Astrocyte (in vitro differentiated cells and primary cell): ENCODE results near the gene HSF2BP. TPM values are rescaled to one million over a fixed set of nuclear protein-coding genes. Genes with fewer than 3 reads are reported as not detected.
A peak's percentile ranks its signal among the peaks of the same experiment; 100 is the strongest.

Source experiments
- DNase-seq: peaks from one replicate; pipeline ENCODE4 v3.0.0-alpha.2; 2010; ENCODE audit warnings: low read depth
- FAIRE-seq: peaks from 2 replicates; lab custom pipeline; 2011; peaks lifted over from hg19 to GRCh38; lab: Jason Lieb, UNC
- H2AFZ ChIP-seq: 2 replicates; pipeline ENCODE4 v1.6.0; 2012; ENCODE audit warnings: low read depth, low read length, inconsistent platforms
- H3K27ac ChIP-seq: 2 replicates; pipeline ENCODE4 v1.5.1; 2011; ENCODE audit warnings: low read depth, low read length, inconsistent platforms
- H3K27me3 ChIP-seq: 2 replicates; pipeline ENCODE4 v1.6.0; 2011; ENCODE audit warnings: low read length, inconsistent platforms; ENCODE audit not compliant: insufficient read depth
- H3K36me3 ChIP-seq: 2 replicates; pipeline ENCODE4 v1.5.1; 2011; ENCODE audit warnings: low read length, inconsistent platforms; ENCODE audit not compliant: insufficient read depth
- H3K4me1 ChIP-seq: 2 replicates; pipeline ENCODE4 v1.5.1; 2011; ENCODE audit warnings: low read length, inconsistent platforms; ENCODE audit not compliant: insufficient read depth
- H3K4me2 ChIP-seq: 2 replicates; pipeline ENCODE4 v1.6.0; 2012; ENCODE audit warnings: low read length, inconsistent platforms
- H3K4me3 ChIP-seq: 2 replicates; pipeline ENCODE4 v1.5.1; 2011; ENCODE audit warnings: low read depth, mild to moderate bottlenecking, low read length, inconsistent platforms; ENCODE audit not compliant: insufficient read depth
- H3K79me2 ChIP-seq: 2 replicates; pipeline ENCODE4 v1.6.0; 2012; ENCODE audit warnings: mild to moderate bottlenecking, low read length, inconsistent platforms; ENCODE audit not compliant: insufficient read depth
- H3K9ac ChIP-seq: 2 replicates; pipeline ENCODE4 v1.6.0; 2012; ENCODE audit warnings: mild to moderate bottlenecking, low read length, inconsistent platforms
- H3K9me3 ChIP-seq: 2 replicates; pipeline ENCODE4 v1.5.1; 2012; ENCODE audit warnings: low read depth, mild to moderate bottlenecking, low read length, inconsistent platforms; ENCODE audit not compliant: insufficient read depth
- H4K20me1 ChIP-seq: 2 replicates; pipeline ENCODE4 v1.6.0; 2012; ENCODE audit warnings: low read length, inconsistent platforms; ENCODE audit not compliant: insufficient read depth
- H3K27ac Mint-ChIP-seq: one replicate; pipeline ENCODE4 v1.8.0; 2021; ENCODE audit warnings: mild to moderate bottlenecking, mixed read lengths; ENCODE audit not compliant: unreplicated experiment
- H3K27me3 Mint-ChIP-seq: one replicate; pipeline ENCODE4 v1.8.0; 2021; ENCODE audit warnings: low read depth, mixed read lengths; ENCODE audit not compliant: unreplicated experiment
- H3K36me3 Mint-ChIP-seq: one replicate; pipeline ENCODE4 v1.8.0; 2021; ENCODE audit warnings: low read depth, mixed read lengths; ENCODE audit not compliant: unreplicated experiment
- H3K4me1 Mint-ChIP-seq: one replicate; pipeline ENCODE4 v1.8.0; 2021; ENCODE audit warnings: low read depth, mixed read lengths; ENCODE audit not compliant: unreplicated experiment
- H3K4me3 Mint-ChIP-seq: one replicate; pipeline ENCODE4 v1.8.0; 2021; ENCODE audit warnings: mild to moderate bottlenecking, moderate library complexity, mixed read lengths; ENCODE audit not compliant: unreplicated experiment
- H3K9me3 Mint-ChIP-seq: one replicate; pipeline ENCODE4 v1.8.0; 2021; ENCODE audit warnings: mild to moderate bottlenecking, mixed read lengths; ENCODE audit not compliant: unreplicated experiment
- EZH2 ChIP-seq: IDR thresholded peaks from 2 replicates; pipeline ENCODE4 v1.6.1; 2012; ENCODE audit warnings: mild to moderate bottlenecking, low read length, inconsistent platforms; ENCODE audit not compliant: insufficient read depth
- total RNA-seq: library from RNA; stranded (reverse); gene quantifications from 2 replicates; pipeline ENCODE4 v1.2.1, GENCODE V29; 2021
- TF ChIP-seq, protein P1 (sequence below): IDR thresholded peaks from 2 replicates; pipeline ENCODE4 v1.5.1; 2011; ENCODE audit warnings: low read depth, mild to moderate bottlenecking, inconsistent platforms, low read length, moderate library complexity; ENCODE audit not compliant: insufficient read depth

Gene HSF2BP
- total RNA-seq, 1 donor from 2014 or later = 3.2 TPM

DNA sequence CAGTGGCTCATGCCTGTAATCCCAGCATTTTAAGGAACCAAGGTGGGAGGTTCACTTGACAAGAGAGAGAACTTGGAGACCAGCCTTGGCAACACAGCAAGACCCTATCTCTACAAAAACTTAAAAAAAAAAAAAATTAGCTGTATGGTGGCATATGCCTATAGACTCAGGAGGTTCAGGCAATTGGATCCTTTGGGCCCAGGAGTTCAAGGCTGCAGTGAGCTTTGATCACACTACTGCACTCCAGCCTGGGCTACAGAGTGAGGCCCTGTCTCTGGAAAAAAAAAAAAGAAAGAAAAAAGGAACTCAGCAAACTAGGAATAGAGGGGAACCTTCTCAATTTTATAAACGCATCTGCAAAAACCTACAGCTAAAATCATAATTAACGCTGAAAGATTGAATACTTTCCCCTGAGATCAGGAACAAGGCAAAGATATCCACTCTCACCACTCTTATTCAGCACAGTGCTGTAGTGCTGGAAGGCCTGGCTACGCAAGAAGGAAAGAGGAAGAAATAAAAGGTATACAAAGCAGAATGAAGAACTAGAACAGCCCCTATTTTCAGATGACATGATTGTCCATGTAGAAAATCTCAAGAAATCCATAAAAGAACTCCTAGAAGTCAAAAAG, 21.6 kb downstream of the HSF2BP start:
- FAIRE-seq (no peak), DNase-seq (no peak)
- Histone ChIP-seq H2AFZ (no peak overlapping the region), H3K27ac (no peak overlapping the region), H4K20me1 (no peaks in the 10 kb centered on the region), H3K9me3 (no peaks in the 10 kb centered on the region), H3K9ac (no peak overlapping the region), H3K27me3 (no peaks in the 10 kb centered on the region), H3K79me2 (no peaks in the 10 kb centered on the region), H3K4me1 (peaks cover 5% of the 10 kb centered on the region), H3K4me3 (no peak overlapping the region), H3K36me3 (no peaks in the 10 kb centered on the region), H3K4me2 (no peak overlapping the region)
- peaks cover 7% of the 10 kb centered on the region for H3K4me1 Mint-ChIP-seq
- H3K36me3 Mint-ChIP-seq = no peaks in the 10 kb centered on the region
- H3K27ac Mint-ChIP-seq = no peak overlapping the region
- TF ChIP-seq EZH2 = no peak
- H3K27me3 Mint-ChIP-seq = no peaks in the 10 kb centered on the region
- H3K4me3 Mint-ChIP-seq = no peak overlapping the region
- no peaks in the 10 kb centered on the region for H3K9me3 Mint-ChIP-seq

DNA sequence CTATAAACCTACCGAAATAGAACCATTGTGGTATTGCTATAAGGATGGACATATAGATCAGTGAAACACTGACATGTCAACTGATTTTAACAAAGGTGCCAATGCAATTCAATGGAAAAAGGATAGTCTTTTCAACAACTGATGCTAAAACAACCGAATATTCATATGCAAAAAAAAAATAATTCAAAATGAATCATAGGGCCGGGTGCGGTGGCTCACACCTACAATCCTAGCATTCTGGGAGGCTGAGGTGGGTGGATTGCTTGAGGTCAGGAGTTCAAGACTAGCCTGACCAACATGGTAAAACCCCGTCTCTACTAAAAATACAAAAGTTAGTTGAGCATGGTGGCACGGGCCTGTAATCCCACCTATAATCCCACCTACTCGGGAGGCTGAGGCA, 23.9 kb downstream of the HSF2BP start:
- H3K9ac ChIP-seq = no peak overlapping the region
- Mint-ChIP-seq H3K27ac (peak overlapping the region; percentile 73), H3K36me3 (no peaks in the 10 kb centered on the region), H3K27me3 (no peaks in the 10 kb centered on the region), H3K9me3 (no peaks in the 10 kb centered on the region), H3K4me1 (peaks cover 12% of the 10 kb centered on the region), H3K4me3 (no peak overlapping the region)
- FAIRE-seq = no peak
- H3K27me3 ChIP-seq = no peaks in the 10 kb centered on the region
- TF ChIP-seq, protein P1, sequence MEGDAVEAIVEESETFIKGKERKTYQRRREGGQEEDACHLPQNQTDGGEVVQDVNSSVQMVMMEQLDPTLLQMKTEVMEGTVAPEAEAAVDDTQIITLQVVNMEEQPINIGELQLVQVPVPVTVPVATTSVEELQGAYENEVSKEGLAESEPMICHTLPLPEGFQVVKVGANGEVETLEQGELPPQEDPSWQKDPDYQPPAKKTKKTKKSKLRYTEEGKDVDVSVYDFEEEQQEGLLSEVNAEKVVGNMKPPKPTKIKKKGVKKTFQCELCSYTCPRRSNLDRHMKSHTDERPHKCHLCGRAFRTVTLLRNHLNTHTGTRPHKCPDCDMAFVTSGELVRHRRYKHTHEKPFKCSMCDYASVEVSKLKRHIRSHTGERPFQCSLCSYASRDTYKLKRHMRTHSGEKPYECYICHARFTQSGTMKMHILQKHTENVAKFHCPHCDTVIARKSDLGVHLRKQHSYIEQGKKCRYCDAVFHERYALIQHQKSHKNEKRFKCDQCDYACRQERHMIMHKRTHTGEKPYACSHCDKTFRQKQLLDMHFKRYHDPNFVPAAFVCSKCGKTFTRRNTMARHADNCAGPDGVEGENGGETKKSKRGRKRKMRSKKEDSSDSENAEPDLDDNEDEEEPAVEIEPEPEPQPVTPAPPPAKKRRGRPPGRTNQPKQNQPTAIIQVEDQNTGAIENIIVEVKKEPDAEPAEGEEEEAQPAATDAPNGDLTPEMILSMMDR = no peak
- TF ChIP-seq EZH2 = no peak
- no peak overlapping the region for H3K4me2 ChIP-seq
- H3K4me1 ChIP-seq = peaks cover 5% of the 10 kb centered on the region
- H2AFZ ChIP-seq = no peak overlapping the region
- H3K79me2 ChIP-seq = no peaks in the 10 kb centered on the region
- H3K27ac ChIP-seq = no peak overlapping the region
- no peaks in the 10 kb centered on the region for H4K20me1 ChIP-seq
- DNase-seq = no peak
- no peaks in the 10 kb centered on the region for H3K36me3 ChIP-seq
- H3K9me3 ChIP-seq = no peaks in the 10 kb centered on the region
- H3K4me3 ChIP-seq = no peak overlapping the region

DNA sequence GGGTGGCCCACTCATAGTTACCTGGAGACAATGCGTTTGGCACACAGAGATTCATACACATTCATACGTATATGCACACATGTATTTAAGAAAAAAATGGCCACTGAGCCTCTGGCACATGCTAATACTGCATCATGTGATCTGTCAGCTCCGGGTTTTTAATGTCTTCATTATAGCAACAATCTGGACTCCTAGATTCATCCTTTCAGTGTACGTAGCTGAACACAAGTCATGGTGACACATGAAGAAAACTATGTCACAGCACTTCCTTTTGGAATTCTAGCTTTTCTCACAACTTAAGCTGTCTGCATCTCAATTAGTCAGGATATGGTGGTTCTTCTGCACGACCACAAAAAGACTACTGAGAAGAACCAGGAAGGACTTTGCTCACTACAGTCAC, 24.7 kb downstream of the HSF2BP start:
- Histone ChIP-seq H4K20me1 (no peaks in the 10 kb centered on the region), H3K27me3 (no peaks in the 10 kb centered on the region), H2AFZ (peak overlapping the region; percentile 28), H3K9me3 (no peaks in the 10 kb centered on the region), H3K4me1 (peaks cover 5% of the 10 kb centered on the region), H3K9ac (no peak overlapping the region), H3K27ac (no peak overlapping the region), H3K4me2 (no peak overlapping the region), H3K36me3 (no peaks in the 10 kb centered on the region), H3K4me3 (no peak overlapping the region), H3K79me2 (no peaks in the 10 kb centered on the region)
- peaks cover 2% of the 10 kb centered on the region for H3K36me3 Mint-ChIP-seq
- no peaks in the 10 kb centered on the region for H3K27me3 Mint-ChIP-seq
- peak; percentile 5 for FAIRE-seq
- peaks cover 12% of the 10 kb centered on the region for H3K4me1 Mint-ChIP-seq
- peak; percentile 66 for DNase-seq
- TF ChIP-seq, protein P1 = no peak
- no peak for TF ChIP-seq EZH2
- no peaks in the 10 kb centered on the region for H3K9me3 Mint-ChIP-seq
- H3K27ac Mint-ChIP-seq = no peak overlapping the region
- no peak overlapping the region for H3K4me3 Mint-ChIP-seq
